GM23338 (cell line): Measurements from ENCODE around the gene NVL. TPM values are rescaled to one million over a fixed set of nuclear protein-coding genes. Genes with fewer than 3 reads are reported as not detected.
A peak's percentile ranks its signal among the peaks of the same experiment; 100 is the strongest.

Source experiments
- ATAC-seq: fragments of 200-7000 bp; cut with Tn5 transposase; 3 replicates; pipeline ENCODE4 v1.9.1; 2020
- DNase-seq: peaks from one replicate; pipeline ENCODE4 v3.0.0-alpha.2; 2015; ENCODE audit warnings: low spot score
- H2AFZ ChIP-seq: fragments of 200-600 bp; sonication (generic); 2 replicates; pipeline ENCODE4 v1.8.0; 2016; ENCODE audit warnings: antibody characterized with exemption, mild to moderate bottlenecking, moderate library complexity
- H3F3A ChIP-seq: fragments of 200-600 bp; sonication (generic); replicated peaks from 2 replicates; pipeline ENCODE4 v1.8.0; 2017; ENCODE audit warnings: antibody characterized with exemption, mixed run types, low read depth
- H3K27ac ChIP-seq: fragments of 200-600 bp; sonication (generic); 2 replicates; pipeline ENCODE4 v1.6.1; 2016; ENCODE audit warnings: low read depth
- H3K27me3 ChIP-seq: fragments of 200-600 bp; sonication (generic); 2 replicates; pipeline ENCODE4 v1.8.0; 2016; ENCODE audit warnings: mild to moderate bottlenecking, mixed run types, moderate library complexity; ENCODE audit not compliant: insufficient read depth
- H3K36me3 ChIP-seq: fragments of 200-600 bp; sonication (generic); 2 replicates; pipeline ENCODE4 v1.8.0; 2016; ENCODE audit warnings: mild to moderate bottlenecking; ENCODE audit not compliant: insufficient read depth
- H3K4me1 ChIP-seq: fragments of 200-600 bp; sonication (generic); 2 replicates; pipeline ENCODE4 v1.8.0; 2016; ENCODE audit warnings: mild to moderate bottlenecking, moderate library complexity; ENCODE audit not compliant: insufficient read depth
- H3K4me2 ChIP-seq: fragments of 200-600 bp; sonication (generic); 2 replicates; pipeline ENCODE4 v1.7.1; 2017; ENCODE audit warnings: mixed run types
- H3K4me3 ChIP-seq: fragments of 200-600 bp; sonication (generic); 2 replicates; pipeline ENCODE4 v1.6.1; 2016; ENCODE audit warnings: mixed run types
- H3K79me2 ChIP-seq: fragments of 200-600 bp; sonication (generic); replicated peaks from 2 replicates; pipeline ENCODE4 v1.8.0; 2017; ENCODE audit warnings: mild to moderate bottlenecking; ENCODE audit not compliant: insufficient read depth
- H3K9me2 ChIP-seq: fragments of 200-600 bp; sonication (generic); 2 replicates; pipeline ENCODE4 v1.8.0; 2017; ENCODE audit not compliant: insufficient read depth
- H4K20me1 ChIP-seq: fragments of 200-600 bp; sonication (generic); replicated peaks from 2 replicates; pipeline ENCODE4 v1.8.0; 2017; ENCODE audit warnings: mild to moderate bottlenecking; ENCODE audit not compliant: insufficient read depth
- H3K27ac Mint-ChIP-seq: 2 replicates; pipeline ENCODE4 v1.8.0; 2020; ENCODE audit warnings: inconsistent platforms, mild to moderate bottlenecking, moderate library complexity, mixed read lengths
- H3K27me3 Mint-ChIP-seq: 3 replicates; pipeline ENCODE4 v1.8.0; 2022; ENCODE audit warnings: low read depth, mild to moderate bottlenecking, moderate library complexity, mixed read lengths, inconsistent platforms; ENCODE audit not compliant: insufficient read depth, poor library complexity
- H3K36me3 Mint-ChIP-seq: 3 replicates; pipeline ENCODE4 v1.8.0; 2021; ENCODE audit warnings: low read depth, mild to moderate bottlenecking, inconsistent platforms, moderate library complexity, mixed read lengths
- H3K4me1 Mint-ChIP-seq: 3 replicates; pipeline ENCODE4 v1.8.0; 2020; ENCODE audit warnings: mild to moderate bottlenecking, inconsistent platforms, mixed read lengths
- H3K4me3 Mint-ChIP-seq: 3 replicates; pipeline ENCODE4 v1.8.0; 2021; ENCODE audit warnings: moderate library complexity, mild to moderate bottlenecking, inconsistent platforms, mixed read lengths
- H3K9me3 Mint-ChIP-seq: 3 replicates; pipeline ENCODE4 v1.8.0; 2020; ENCODE audit warnings: moderate library complexity, mild to moderate bottlenecking, inconsistent platforms, mixed read lengths
- CREB1 ChIP-seq: fragments of 250-450 bp; sonication (Bioruptor Pico); IDR thresholded peaks from 2 replicates; pipeline ENCODE4 v1.5.0; 2020; ENCODE audit warnings: low read depth, mild to moderate bottlenecking, moderate library complexity
- CTCF ChIP-seq, 2 experiments: fragments of 200-600 bp in 1 of 2; sonication (generic) in 1 of 2; conservative IDR thresholded peaks; 2 replicates each; pipeline versions ENCODE4 v1.5.1 to v1.6.1; 2016 to 2017; ENCODE audit warnings: antibody characterized with exemption in 2 of 2, low read depth in 2 of 2, mild to moderate bottlenecking in 2 of 2, moderate library complexity in 1 of 2
- ETS1 ChIP-seq: IDR thresholded peaks from 2 replicates; pipeline ENCODE4 v1.6.1; 2016; ENCODE audit warnings: antibody characterized with exemption
- EZH2 ChIP-seq: fragments of 200-600 bp; sonication (generic); IDR thresholded peaks from one replicate; pipeline ENCODE4 v1.8.0; 2017; ENCODE audit warnings: antibody characterized with exemption, mild to moderate bottlenecking, low read depth; ENCODE audit not compliant: unreplicated experiment
- EZH2phosphoT487 ChIP-seq: fragments of 200-600 bp; sonication (generic); IDR thresholded peaks from one replicate; pipeline ENCODE4 v1.8.1; 2018; ENCODE audit warnings: antibody characterized with exemption; ENCODE audit not compliant: unreplicated experiment
- JUNB ChIP-seq: IDR thresholded peaks from one replicate; pipeline ENCODE4 v1.6.1; 2016; ENCODE audit warnings: antibody characterized with exemption; ENCODE audit not compliant: unreplicated experiment
- NANOG ChIP-seq: IDR thresholded peaks from 2 replicates; pipeline ENCODE4 v1.6.1; 2016; ENCODE audit warnings: antibody characterized with exemption, borderline replicate concordance
- POLR2AphosphoS5 ChIP-seq: IDR thresholded peaks from 2 replicates; pipeline ENCODE4 v1.6.1; 2016; ENCODE audit warnings: antibody characterized with exemption, low read depth
- REST ChIP-seq: IDR thresholded peaks from one replicate; pipeline ENCODE4 v1.6.1; 2018; ENCODE audit warnings: antibody characterized with exemption; ENCODE audit not compliant: unreplicated experiment
- STAT1 ChIP-seq: IDR thresholded peaks from one replicate; pipeline ENCODE4 v1.6.1; 2016; ENCODE audit warnings: antibody characterized with exemption; ENCODE audit not compliant: unreplicated experiment
- ZNF114 ChIP-seq: fragments of 250-450 bp; sonication (Bioruptor Pico); IDR thresholded peaks from 2 replicates; pipeline ENCODE4 v1.5.0; 2020; ENCODE audit warnings: mild to moderate bottlenecking, moderate library complexity
- ZNF331 ChIP-seq: fragments of 250-450 bp; sonication (Bioruptor Pico); IDR thresholded peaks from 2 replicates; pipeline ENCODE4 v1.5.0; 2020; ENCODE audit warnings: low read depth, mild to moderate bottlenecking, moderate library complexity
- ZNF462 ChIP-seq: fragments of 250-450 bp; sonication (Bioruptor Pico); IDR thresholded peaks from 2 replicates; pipeline ENCODE4 v1.5.0; 2020; ENCODE audit warnings: mild to moderate bottlenecking, moderate library complexity
- polyA plus RNA-seq: library from polyadenylated mRNA; unstranded; fragments of >200 nt; fragmentation: Nextera tagmentation; extraction: Ambion mirVana; gene quantifications from 2 replicates; pipeline ENCODE4 v1.2.1, GENCODE V29; 2016
- total RNA-seq: library from RNA; depleted of rRNA; stranded (reverse); fragments of >200 nt; shearing (Covaris generic); gene quantifications from 2 replicates; pipeline ENCODE4 v1.2.3, GENCODE V29; 2014

NVL gene
- total and polyA plus RNA-seq, 2 experiments from 2014 or later, result 44.4 to 71.7 TPM

- Histone ChIP-seq H2AFZ (no peak overlapping the region), H4K20me1 (0 out of 2 replicates have a peak, but pooled peaks cover 7% of the 10 kb centered on the region), H3K27ac (no peak overlapping the region), H3K4me3 (peak overlapping the region; percentile 80), H3K4me2 (peak overlapping the region; percentile 96), H3K9me2 (peaks cover 6% of the 10 kb centered on the region; the same call in 1 of the 2 replicates), H3K36me3 (no peaks in the 10 kb centered on the region), H3K4me1 (peaks cover 18% of the 10 kb centered on the region), H3F3A (0 out of 2 replicates have a peak, but pooled peaks cover 3% of the 10 kb centered on the region), H3K27me3 (no peaks in the 10 kb centered on the region), H3K79me2 (peaks cover 62% of the 10 kb centered on the region)
- Mint-ChIP-seq H3K27ac (no peak overlapping the region), H3K4me1 (peaks cover 14% of the 10 kb centered on the region), H3K27me3 (no peaks in the 10 kb centered on the region), H3K36me3 (peaks cover 13% of the 10 kb centered on the region), H3K4me3 (peak overlapping the region; percentile 83), H3K9me3 (peaks cover 4% of the 10 kb centered on the region; the same call in 2 of the 3 replicates)
- ATAC-seq, result no peak
- DNase-seq, result no peak
- no peak for TF ChIP-seq ZNF114 (CRISPR knock-in tag)
- no peak for TF ChIP-seq REST
- TF ChIP-seq POLR2AphosphoS5, result no peak
- TF ChIP-seq STAT1, result no peak
- TF ChIP-seq CREB1, result no peak
- TF ChIP-seq JUNB, result no peak
- TF ChIP-seq EZH2, result no peak
- no peak for TF ChIP-seq ZNF462 (CRISPR knock-in tag)
- no peak for TF ChIP-seq EZH2phosphoT487
- TF ChIP-seq ZNF331 (CRISPR knock-in tag), result no peak
- no peak for TF ChIP-seq ETS1
- TF ChIP-seq CTCF (conservative IDR thresholded peaks at IDR 0.05; ENCODE audit: low read depth in 2 of 2), result no peak
- no peak for TF ChIP-seq NANOG
These were observed 28.3 kb upstream of the NVL start for GRCh38 chr1:224358237-224358636.
